ENCODE results near the gene FAM184A. TPM values are rescaled to one million over a fixed set of nuclear protein-coding genes. Genes with fewer than 3 reads are reported as not detected.
"Not testable (repeated sequence)": the region's sequence is repeated elsewhere in the genome, so short reads cannot be mapped to it uniquely, and the experiment has no call there.

FAM184A gene
- total RNA-seq, 1 experiment from 2014 or later, result 8.7 TPM

DNA sequence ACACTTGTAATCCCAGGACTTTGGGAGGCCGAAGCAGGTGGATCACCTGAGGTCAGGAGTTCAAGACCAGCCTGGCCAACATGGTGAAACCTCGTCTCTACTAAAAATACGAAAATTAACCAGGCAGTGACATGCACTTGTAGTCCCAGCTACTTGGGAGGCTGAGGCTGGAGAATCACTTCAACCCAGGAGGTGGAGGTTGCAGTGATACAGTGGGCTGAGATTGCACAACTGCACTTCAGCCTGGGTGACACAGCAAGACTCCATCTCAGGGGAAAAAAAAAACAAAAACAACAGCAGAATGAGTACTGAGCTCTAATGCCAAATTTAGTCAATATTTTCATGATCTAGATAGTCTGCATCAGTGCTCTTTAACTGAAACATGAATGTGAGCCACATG, 81.0 kb downstream of the FAM184A start:
- BruUV-seq (replicated peaks); POLR2A ChIA-PET; in situ Hi-C loops (cut with HindIII; ENCODE audit: low pct_unique_long_range_greater_than_20kb, low sequenced_read_pairs): not testable (repeated sequence)

DNA sequence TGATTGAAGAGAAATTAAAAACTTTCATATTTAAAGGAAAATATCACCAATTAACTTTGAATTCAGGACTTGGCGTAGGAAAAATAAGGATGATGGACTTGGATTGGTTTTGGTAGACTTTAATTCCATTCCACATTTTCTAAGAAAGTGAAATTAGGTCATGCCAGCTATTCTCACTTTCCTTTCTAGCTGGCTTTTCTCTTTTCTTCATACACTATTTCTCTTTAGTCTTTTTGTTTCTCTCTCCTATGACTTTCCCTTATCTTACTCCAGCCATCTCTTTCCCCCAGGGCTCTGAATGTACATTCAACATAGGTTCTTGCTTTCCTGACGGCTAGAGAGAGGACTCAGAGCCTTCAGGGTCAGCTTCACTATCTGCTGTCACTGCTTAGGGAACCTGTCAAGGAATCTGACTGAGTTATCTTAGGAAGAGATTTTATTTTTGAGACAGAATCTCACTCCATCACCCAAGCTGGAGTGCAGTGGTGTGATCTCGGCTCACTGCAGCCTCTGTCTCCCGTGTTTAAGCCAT, 82.1 kb downstream of the FAM184A start:
- in situ Hi-C loops (cut with HindIII; ENCODE audit: low pct_unique_long_range_greater_than_20kb, low sequenced_read_pairs), result no loop called here
- H3K27ac ChIP-seq (ENCODE audit: low read length), result no peak overlapping the region
- BruUV-seq (replicated peaks), result no TSS peak

More for the DNA sequence above, 81.0 kb downstream of the FAM184A start:
- H3K27ac ChIP-seq (ENCODE audit: low read length); ATAC-seq; H3K9me3 ChIP-seq (ENCODE audit: control insufficient read depth, insufficient read depth, low read depth, low read length); H3K4me1 ChIP-seq (ENCODE audit: control insufficient read depth, insufficient read depth, low read length); intact Hi-C loops (cut with micrococcal nuclease; ENCODE audit: unreplicated experiment); H3K36me3 ChIP-seq (ENCODE audit: control insufficient read depth, insufficient read depth, low read length); H3K27me3 ChIP-seq (ENCODE audit: control insufficient read depth, insufficient read depth, low read length); H3K4me3 ChIP-seq (ENCODE audit: low read depth in 2 of 2, low read length in 2 of 2); DNase-seq (ENCODE audit: low read depth, low spot score): not testable (repeated sequence)
- CTCF ChIA-PET, result interaction anchor here (0.5 to 0.6 kb wide), 2 partner anchors 10 to 17 kb away, joined by 3 to 5 read pairs; no protein-coding TSS in a partner anchor

DNA sequence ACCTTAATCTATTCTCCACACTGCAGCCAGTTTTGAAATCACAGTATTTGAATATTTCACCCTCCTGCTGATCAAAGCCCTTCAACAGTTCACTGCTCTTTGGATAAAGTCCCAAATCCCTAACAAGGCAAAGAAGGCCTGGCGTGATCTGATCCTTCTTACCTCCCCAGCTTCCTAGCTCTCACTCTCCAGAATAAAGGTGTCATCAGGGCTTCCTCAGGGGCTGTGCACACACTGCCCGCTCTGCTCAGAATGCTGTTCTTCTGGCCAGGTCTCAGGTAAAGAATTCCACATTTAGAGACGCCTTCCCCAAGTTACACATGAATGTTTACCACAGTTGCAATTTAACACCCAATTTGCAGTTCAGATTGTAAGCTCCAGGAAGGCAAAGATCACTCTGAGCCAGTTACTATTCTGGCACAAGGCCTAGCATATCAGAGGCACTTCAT, 84.6 kb downstream of the FAM184A start:
- POLR2A ChIA-PET, result no interaction called here
- H3K36me3 ChIP-seq (ENCODE audit: control insufficient read depth, insufficient read depth, low read length), result no peaks in the 10 kb centered on the region
- CTCF ChIA-PET, result no interaction called here
- no peak for ATAC-seq
- no peaks in the 10 kb centered on the region for H3K9me3 ChIP-seq (ENCODE audit: control insufficient read depth, insufficient read depth, low read depth, low read length)
- intact Hi-C loops (cut with micrococcal nuclease; ENCODE audit: unreplicated experiment) (no loop called here), in situ Hi-C loops (cut with HindIII; ENCODE audit: low pct_unique_long_range_greater_than_20kb, low sequenced_read_pairs) (no loop called here)
- H3K4me1 ChIP-seq (ENCODE audit: control insufficient read depth, insufficient read depth, low read length), result no peaks in the 10 kb centered on the region
- DNase-seq (ENCODE audit: low read depth, low spot score), result no peak
- no peaks in the 10 kb centered on the region for H3K27me3 ChIP-seq (ENCODE audit: control insufficient read depth, insufficient read depth, low read length)
- TF ChIP-seq, protein P1, sequence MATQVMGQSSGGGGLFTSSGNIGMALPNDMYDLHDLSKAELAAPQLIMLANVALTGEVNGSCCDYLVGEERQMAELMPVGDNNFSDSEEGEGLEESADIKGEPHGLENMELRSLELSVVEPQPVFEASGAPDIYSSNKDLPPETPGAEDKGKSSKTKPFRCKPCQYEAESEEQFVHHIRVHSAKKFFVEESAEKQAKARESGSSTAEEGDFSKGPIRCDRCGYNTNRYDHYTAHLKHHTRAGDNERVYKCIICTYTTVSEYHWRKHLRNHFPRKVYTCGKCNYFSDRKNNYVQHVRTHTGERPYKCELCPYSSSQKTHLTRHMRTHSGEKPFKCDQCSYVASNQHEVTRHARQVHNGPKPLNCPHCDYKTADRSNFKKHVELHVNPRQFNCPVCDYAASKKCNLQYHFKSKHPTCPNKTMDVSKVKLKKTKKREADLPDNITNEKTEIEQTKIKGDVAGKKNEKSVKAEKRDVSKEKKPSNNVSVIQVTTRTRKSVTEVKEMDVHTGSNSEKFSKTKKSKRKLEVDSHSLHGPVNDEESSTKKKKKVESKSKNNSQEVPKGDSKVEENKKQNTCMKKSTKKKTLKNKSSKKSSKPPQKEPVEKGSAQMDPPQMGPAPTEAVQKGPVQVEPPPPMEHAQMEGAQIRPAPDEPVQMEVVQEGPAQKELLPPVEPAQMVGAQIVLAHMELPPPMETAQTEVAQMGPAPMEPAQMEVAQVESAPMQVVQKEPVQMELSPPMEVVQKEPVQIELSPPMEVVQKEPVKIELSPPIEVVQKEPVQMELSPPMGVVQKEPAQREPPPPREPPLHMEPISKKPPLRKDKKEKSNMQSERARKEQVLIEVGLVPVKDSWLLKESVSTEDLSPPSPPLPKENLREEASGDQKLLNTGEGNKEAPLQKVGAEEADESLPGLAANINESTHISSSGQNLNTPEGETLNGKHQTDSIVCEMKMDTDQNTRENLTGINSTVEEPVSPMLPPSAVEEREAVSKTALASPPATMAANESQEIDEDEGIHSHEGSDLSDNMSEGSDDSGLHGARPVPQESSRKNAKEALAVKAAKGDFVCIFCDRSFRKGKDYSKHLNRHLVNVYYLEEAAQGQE (IDR thresholded peaks at IDR 0.05; ENCODE audit: insufficient read depth in 1 of 2, low read depth in 2 of 2, low read length in 1 of 2), result no peak
- TF ChIP-seq POLR2AphosphoS5 (IDR thresholded peaks at IDR 0.05; ENCODE audit: low read depth, low read length), result no peak
- TF ChIP-seq TCF7L2 (IDR thresholded peaks at IDR 0.05; ENCODE audit: low read depth, low read length), result no peak
- TF ChIP-seq, protein P2, sequence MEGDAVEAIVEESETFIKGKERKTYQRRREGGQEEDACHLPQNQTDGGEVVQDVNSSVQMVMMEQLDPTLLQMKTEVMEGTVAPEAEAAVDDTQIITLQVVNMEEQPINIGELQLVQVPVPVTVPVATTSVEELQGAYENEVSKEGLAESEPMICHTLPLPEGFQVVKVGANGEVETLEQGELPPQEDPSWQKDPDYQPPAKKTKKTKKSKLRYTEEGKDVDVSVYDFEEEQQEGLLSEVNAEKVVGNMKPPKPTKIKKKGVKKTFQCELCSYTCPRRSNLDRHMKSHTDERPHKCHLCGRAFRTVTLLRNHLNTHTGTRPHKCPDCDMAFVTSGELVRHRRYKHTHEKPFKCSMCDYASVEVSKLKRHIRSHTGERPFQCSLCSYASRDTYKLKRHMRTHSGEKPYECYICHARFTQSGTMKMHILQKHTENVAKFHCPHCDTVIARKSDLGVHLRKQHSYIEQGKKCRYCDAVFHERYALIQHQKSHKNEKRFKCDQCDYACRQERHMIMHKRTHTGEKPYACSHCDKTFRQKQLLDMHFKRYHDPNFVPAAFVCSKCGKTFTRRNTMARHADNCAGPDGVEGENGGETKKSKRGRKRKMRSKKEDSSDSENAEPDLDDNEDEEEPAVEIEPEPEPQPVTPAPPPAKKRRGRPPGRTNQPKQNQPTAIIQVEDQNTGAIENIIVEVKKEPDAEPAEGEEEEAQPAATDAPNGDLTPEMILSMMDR (IDR thresholded peaks at IDR 0.05), result no peak
- TF ChIP-seq SIN3A (IDR thresholded peaks at IDR 0.05; ENCODE audit: borderline replicate concordance, insufficient read depth, low read depth, low read length), result no peak
- BruUV-seq (replicated peaks), result no TSS peak
- H3K27ac ChIP-seq (ENCODE audit: low read length), result no peak overlapping the region
- no peak overlapping the region for H3K4me3 ChIP-seq (ENCODE audit: low read depth in 2 of 2, low read length in 2 of 2)

More for the DNA sequence above, 82.1 kb downstream of the FAM184A start:
- ATAC-seq (no peak), DNase-seq (ENCODE audit: low read depth, low spot score) (no peak)
- no peaks in the 10 kb centered on the region for H3K36me3 ChIP-seq (ENCODE audit: control insufficient read depth, insufficient read depth, low read length)
- no peaks in the 10 kb centered on the region for H3K9me3 ChIP-seq (ENCODE audit: control insufficient read depth, insufficient read depth, low read depth, low read length)
- no peaks in the 10 kb centered on the region for H3K4me1 ChIP-seq (ENCODE audit: control insufficient read depth, insufficient read depth, low read length)
- no peaks in the 10 kb centered on the region for H3K27me3 ChIP-seq (ENCODE audit: control insufficient read depth, insufficient read depth, low read length)
- intact Hi-C loops (cut with micrococcal nuclease; ENCODE audit: unreplicated experiment), result no loop called here
- POLR2A ChIA-PET, result no interaction called here
- CTCF ChIA-PET, result no interaction called here
- no peak for TF ChIP-seq TCF7L2 (IDR thresholded peaks at IDR 0.05; ENCODE audit: low read depth, low read length)
- TF ChIP-seq, protein P2 (IDR thresholded peaks at IDR 0.05), result no peak
- TF ChIP-seq SIN3A (IDR thresholded peaks at IDR 0.05; ENCODE audit: borderline replicate concordance, insufficient read depth, low read depth, low read length), result no peak
- TF ChIP-seq POLR2AphosphoS5 (IDR thresholded peaks at IDR 0.05; ENCODE audit: low read depth, low read length), result no peak
- TF ChIP-seq, protein P1 (IDR thresholded peaks at IDR 0.05; ENCODE audit: insufficient read depth in 1 of 2, low read depth in 2 of 2, low read length in 1 of 2), result no peak
- no peak overlapping the region for H3K4me3 ChIP-seq (ENCODE audit: low read depth in 2 of 2, low read length in 2 of 2)
